8988T (cell line): ENCODE measurements around the gene KNCN.

Source experiments
- DNase-seq: peaks from one replicate; pipeline ENCODE4 v3.0.0; 2011

Gene KNCN

GRCh38 chr1:46543761-46544560 is 7.5 kb downstream of the KNCN start:
- no peak for DNase-seq

DNA sequence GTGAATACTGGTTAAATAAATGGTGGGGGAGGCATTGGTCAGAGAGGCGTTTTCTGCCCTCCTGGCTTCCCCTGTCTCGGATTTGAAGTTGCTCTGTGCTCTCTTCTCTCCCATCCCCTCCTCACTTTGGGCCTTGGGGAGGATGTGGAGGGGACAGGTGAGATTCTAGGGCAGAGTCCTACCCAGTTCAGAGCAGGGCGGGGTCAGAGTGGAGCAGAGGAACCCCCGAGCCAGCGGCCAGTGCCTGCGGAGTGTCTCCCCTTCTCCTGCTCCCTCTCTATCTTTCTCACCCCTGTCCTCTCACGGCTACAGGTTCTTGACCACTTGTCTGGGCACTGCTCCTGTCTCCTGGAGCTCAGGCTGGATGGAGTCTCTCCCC is 8.1 kb downstream of the KNCN start:
- no peak for DNase-seq

DNA sequence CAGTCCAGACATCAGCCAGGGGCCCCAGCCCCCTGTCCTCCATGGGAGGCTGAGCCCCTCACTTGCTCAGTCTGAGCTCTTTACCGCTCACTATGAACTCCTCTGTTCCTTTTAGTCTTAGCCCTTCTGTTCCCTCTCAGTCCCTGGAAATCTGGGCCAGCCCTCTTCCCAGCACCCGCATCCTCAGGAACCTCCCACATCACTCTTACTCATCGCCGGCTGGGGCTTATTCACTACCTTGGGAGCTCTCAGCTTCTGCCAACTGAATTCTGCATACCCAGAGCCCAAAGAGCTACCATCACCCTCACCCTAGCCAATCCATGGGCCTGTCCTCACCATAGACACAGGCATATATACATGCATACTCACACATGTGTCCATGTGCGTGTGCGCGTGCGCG is 11.5 kb downstream of the KNCN start:
- DNase-seq, result no peak

DNA sequence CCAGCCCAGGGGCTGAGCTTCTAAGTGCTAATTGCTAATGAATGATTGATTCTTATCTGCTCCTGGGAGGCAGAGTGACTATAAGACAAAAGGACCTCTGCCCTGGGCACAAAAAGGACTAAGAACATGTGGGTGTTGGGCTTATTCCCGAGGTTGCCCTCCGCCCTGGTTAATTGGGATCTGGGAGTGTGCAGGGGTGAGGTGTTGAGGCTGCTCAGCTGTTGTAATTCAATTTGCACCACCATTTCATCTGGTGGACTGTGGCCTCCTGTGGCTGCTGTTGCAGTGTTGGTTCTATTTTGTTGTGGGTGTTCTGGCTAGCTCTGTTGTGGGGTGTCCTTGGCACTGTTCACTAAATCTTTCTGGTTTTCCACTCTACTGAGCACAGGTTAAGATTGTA is 13.3 kb downstream of the KNCN start:
- no peak for DNase-seq

DNA sequence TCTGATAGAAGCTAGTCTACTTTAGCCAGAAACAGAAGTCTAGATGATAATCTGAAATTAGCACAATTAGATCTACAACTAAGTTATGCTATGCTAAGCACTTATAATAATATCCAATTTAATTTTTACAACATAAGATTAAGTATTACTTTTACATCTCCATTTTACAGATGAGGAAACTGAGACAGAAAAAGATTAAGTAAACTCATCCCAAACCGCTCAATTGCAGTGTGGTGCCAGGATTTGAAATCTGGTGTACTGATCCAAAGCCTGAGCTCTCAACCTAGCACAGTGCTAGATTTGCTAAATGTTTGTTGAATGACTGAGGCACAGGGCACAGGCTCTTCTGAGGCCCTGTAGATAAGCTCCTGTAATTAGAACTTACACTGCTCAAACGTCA is 13.8 kb downstream of the KNCN start:
- DNase-seq, result no peak

DNA sequence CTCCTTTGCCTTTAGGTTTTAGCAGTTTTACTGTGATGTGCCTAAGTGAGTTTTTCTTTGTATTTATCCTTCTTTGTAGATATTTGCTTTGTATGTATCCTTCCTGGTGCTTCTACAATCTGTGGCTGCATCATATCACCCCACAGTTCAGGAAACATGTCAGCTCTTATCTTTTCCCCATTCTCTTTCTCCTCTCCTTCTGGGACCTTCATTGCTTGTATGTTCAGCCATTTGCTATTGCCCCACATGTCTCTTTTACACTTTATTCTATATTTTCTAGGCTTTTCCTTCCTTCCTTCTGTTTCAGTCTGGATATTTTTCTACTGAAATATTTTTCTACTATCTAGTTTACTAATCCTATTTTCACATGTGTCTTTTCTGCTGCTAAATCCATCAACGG is 14.9 kb downstream of the KNCN start:
- DNase-seq, result no peak

DNA sequence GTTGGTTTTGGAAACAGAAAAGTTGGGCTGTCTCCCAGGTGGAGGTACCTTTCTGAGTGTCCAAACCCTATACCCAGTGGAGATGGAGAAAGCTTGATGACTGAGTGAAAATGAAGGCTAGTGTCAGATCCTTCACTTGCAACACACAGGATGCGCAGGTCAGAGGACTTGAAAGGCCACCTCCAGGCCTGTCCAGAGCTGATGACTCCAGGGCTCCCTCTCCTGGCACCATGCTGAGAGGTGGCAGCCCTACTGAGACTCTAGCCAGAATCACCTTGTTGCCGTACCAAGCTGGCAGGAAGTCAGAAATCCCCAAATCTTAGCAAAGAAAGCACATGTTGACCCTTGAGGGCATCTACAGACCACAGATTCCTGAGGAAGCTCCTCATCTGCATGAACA is 16.4 kb downstream of the KNCN start:
- DNase-seq, result peak; percentile 76

DNA sequence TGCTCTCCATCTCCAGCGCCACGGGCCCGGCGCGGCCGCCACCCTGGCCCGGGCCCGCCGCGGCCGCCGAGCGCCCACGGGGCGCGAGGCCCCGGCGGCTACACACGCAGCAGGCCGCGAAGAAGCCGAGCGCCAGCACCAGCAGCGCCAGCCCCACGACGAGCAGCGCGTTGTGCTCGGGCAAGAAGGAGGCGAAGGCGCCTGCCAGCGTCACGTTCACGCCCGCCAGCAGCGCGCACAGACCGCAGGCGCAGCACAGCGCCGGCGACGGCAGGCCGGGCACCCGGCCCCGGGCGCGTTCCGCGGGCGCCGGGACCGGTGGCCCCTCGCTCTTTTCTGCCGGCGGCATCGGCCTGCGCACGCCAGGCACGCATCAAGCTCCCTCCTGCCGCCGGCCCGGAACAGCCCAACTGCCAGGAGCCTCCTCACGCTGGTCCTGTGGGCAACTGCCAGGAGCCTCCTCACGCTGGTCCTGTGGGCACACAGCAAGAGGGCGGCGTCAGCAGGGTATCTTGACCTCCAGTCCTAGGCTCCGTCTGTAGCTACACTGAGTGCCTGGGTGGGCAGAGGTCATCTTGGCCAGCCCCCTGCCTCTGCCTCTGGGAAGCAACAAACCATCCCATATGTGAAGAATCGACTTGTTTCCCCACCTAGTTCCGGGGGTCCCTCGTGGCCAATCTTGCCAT is 18.1 kb downstream of the KNCN start:
- no peak for DNase-seq

GRCh38 chr1:46532498-46533178 is 18.8 kb downstream of the KNCN start:
- DNase-seq, result no peak

GRCh38 chr1:46532095-46532494 is 19.4 kb downstream of the KNCN start:
- DNase-seq, result no peak

GRCh38 chr1:46530791-46531409 is 20.5 kb downstream of the KNCN start:
- no peak for DNase-seq

DNA sequence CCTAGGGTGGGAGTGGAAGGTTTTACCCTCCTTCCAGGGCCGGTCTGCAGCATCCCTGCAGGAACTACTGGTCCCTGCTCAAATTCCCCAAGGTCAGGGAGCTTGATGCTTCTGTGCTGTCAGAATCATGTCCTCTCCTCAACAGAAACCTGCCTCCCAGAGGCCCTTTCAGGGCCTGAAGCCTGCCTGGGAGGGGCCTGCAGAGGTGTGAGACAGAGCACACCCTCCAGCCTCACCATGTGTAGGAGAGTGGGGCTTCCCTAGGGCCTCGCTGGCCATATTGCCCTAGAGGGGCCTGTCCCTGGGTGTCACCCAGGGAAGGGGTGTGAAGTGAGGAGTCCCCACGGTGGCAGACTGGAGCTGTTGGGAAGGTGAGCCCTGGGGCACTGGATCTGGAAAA is 21.1 kb downstream of the KNCN start:
- no peak for DNase-seq

DNA sequence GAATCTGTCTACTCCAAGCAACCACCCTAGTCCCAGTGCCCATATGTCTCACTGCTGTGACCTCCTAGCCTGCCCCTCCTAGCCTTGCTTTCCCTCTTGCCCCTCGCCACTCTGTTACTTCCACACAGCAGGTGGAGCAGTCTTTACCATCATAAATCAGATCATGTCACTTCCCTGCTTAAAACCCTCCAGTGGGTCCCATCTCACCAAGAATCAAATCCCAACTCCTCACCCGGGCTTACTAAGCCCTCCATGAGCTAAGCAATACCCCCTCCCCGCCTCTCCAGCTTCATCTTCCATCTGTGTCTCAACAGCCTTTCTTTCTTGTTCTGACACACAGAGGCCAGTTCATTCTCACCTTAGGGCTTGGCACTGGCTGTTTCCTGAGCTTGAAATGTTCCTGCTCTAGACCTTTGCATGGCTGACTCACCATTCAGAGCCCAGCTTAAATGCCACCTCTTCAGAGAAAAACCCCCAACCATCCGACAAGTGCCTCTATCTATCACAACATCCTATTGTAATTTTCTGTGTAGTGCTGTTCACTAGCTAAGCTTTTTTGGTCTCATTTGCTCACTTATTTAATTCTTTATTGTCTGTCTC is 22.3 kb downstream of the KNCN start:
- no peak for DNase-seq

GRCh38 chr1:46528297-46528955 is 23.0 kb downstream of the KNCN start:
- DNase-seq, result peak; percentile 62

DNA sequence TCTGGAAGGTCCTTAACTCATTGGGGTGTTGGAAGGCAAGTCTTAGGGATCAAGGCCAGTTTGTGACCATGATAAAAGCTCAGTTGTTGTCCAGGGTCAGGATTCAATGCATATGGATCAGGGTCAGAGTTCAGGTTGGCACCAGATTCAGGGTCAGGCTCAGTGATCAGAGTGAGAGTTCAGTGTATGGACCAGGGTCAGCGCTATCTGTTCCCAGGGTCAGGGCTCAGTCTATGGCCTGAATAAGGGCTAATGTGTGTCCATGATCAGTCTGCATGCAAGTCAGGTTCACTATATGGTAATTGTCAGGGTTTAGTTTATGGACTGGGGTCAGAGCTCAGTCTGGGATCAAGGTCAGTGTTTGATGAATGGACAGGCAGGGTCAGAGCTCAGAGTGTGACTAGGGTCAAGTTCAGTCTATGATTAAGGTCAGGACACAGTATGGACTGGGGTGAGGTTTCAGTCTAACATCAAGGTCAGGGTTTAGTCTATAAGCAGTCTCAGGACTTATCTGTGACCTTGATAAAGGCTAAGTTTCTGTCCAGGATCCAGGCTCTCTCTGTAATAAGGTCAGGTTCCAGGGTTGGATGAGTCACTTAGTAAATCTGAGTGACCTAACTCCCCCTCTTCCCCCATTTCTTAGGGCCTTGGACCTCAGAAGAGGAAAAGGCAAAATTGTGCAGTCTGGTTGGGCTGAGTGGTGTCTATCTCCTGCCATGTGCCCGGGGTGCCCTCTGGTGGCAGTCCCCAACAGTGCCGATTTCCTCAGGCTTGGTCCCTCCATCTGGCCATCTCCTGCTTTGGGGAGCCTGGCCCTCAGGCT is 23.8 kb downstream of the KNCN start:
- DNase-seq, result peak; percentile 81

DNA sequence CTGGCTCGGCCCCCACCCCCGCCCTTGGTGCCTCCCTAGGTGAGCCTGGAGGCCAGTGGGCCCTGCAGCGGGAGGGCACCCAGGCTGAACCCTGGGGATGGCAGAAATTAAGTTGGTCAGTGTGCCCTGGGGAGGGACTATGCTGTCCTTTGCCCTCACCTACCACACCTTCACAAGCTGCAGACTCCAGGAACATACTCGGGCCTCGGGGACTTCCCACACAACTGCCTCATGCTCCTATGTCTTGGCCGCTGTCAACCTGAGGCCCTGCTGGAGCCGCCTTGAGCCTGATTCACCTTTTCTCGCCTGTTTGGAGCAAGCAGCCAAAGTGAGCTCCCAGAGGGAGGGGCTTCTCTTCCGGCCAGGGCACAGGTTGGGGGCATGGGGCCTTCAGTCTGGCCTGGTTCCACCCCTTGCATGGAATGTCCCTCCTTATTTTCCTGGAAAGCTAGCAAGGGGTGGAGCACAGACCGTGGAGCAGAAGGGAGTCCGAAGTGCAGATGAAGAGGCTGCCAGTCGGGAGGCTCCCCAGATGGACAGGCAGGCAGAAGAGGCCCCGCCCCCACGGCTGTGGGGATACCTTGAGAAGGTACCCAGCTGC is 24.7 kb downstream of the KNCN start:
- no peak for DNase-seq

- DNase-seq, result no peak
These were observed 25.3 kb downstream of the KNCN start for GRCh38 chr1:46526013-46526690.

- DNase-seq, result no peak
These were observed 26.0 kb downstream of the KNCN start for GRCh38 chr1:46525253-46525983.

- no peak for DNase-seq
These were observed 26.6 kb downstream of the KNCN start for GRCh38 chr1:46524843-46525242.
